GM19025 (cell line): ENCODE results near the gene PPA2.
A peak's percentile ranks its signal among the peaks of the same experiment; 100 is the strongest.

Experiments
- ATAC-seq: cut with Tn5 transposase; IDR thresholded peaks from one replicate; pipeline ENCODE4 v1.9.1; 2021; ENCODE audit warnings: mild to moderate bottlenecking, low read depth, moderate library complexity; ENCODE audit not compliant: unreplicated experiment

The PPA2 gene

GRCh38 chr4:105400901-105401677, 72.8 kb downstream of the PPA2 start:
- ATAC-seq: no peak

- ATAC-seq: no peak
These were observed 74.2 kb downstream of the PPA2 start for GRCh38 chr4:105399532-105400161.

GRCh38 chr4:105392858-105393257, 81.0 kb downstream of the PPA2 start:
- ATAC-seq: no peak

GRCh38 chr4:105389167-105389566, 84.7 kb downstream of the PPA2 start:
- ATAC-seq: no peak

GRCh38 chr4:105387466-105387865, 86.4 kb downstream of the PPA2 start:
- ATAC-seq: no peak

GRCh38 chr4:105386012-105386411, 87.8 kb downstream of the PPA2 start:
- ATAC-seq: no peak

GRCh38 chr4:105374071-105374470, 99.8 kb downstream of the PPA2 start:
- ATAC-seq: no peak

- ATAC-seq: no peak
These were observed 100.5 kb downstream of the PPA2 start for GRCh38 chr4:105373324-105373723.

GRCh38 chr4:105369988-105370387, 103.9 kb downstream of the PPA2 start:
- no peak for ATAC-seq

GRCh38 chr4:105361053-105361452, 112.8 kb downstream of the PPA2 start:
- no peak for ATAC-seq

GRCh38 chr4:105357258-105357980, 116.4 kb downstream of the PPA2 start:
- ATAC-seq: no peak

- ATAC-seq: no peak
These were observed 117.7 kb downstream of the PPA2 start for GRCh38 chr4:105356194-105356593.

GRCh38 chr4:105352826-105353225, 121.0 kb downstream of the PPA2 start:
- ATAC-seq: peak; percentile 92

- no peak for ATAC-seq
These were observed 122.0 kb downstream of the PPA2 start for GRCh38 chr4:105351861-105352260.

- no peak for ATAC-seq
These were observed 122.9 kb downstream of the PPA2 start for GRCh38 chr4:105350859-105351490.

- no peak for ATAC-seq
These were observed 125.1 kb downstream of the PPA2 start for GRCh38 chr4:105348719-105349118.

GRCh38 chr4:105346869-105347268, 127.0 kb downstream of the PPA2 start:
- no peak for ATAC-seq

GRCh38 chr4:105345838-105346237, 128.0 kb downstream of the PPA2 start:
- ATAC-seq: no peak

GRCh38 chr4:105345358-105345757, 128.5 kb downstream of the PPA2 start:
- no peak for ATAC-seq

- no peak for ATAC-seq
These were observed 129.7 kb downstream of the PPA2 start for GRCh38 chr4:105344141-105344540.
